K562 (cell line): ENCODE data around the gene CAMK2G. TPM values are rescaled to one million over a fixed set of nuclear protein-coding genes. Genes with fewer than 3 reads are reported as not detected.
A peak's percentile ranks its signal among the peaks of the same experiment; 100 is the strongest.

Experiments
- ATF2 ChIP-seq: sonication (generic); formaldehyde crosslinking; IDR thresholded peaks from 2 replicates; pipeline ENCODE4 v1.8.1; 2022; ENCODE audit warnings: missing genetic modification reagents
- DACH1 ChIP-seq: fragments of 450-650 bp; IDR thresholded peaks from 2 replicates; pipeline ENCODE4 v1.6.1; 2018; ENCODE audit not compliant: partially characterized antibody
- DIDO1 ChIP-seq: fragments of 450-650 bp; IDR thresholded peaks from 2 replicates; pipeline ENCODE4 v1.6.1; 2016; ENCODE audit warnings: low read depth, missing biosample characterization, missing genetic modification characterization
- E2F6 ChIP-seq, 2 experiments: IDR thresholded peaks; 2 replicates each; pipeline ENCODE4 v1.6.1; 2011; ENCODE audit warnings: borderline replicate concordance in 1 of 2, control low read depth in 1 of 2, low read depth in 1 of 2, low read length in 1 of 2, mild to moderate bottlenecking in 1 of 2, mixed read lengths in 1 of 2, moderate library complexity in 1 of 2; ENCODE audit not compliant: insufficient read depth in 1 of 2, insufficient read length in 1 of 2, poor library complexity in 1 of 2, severe bottlenecking in 1 of 2; ENCODE audit errors: extremely low read depth in 1 of 2
- EP400 ChIP-seq: fragments of 450-650 bp; IDR thresholded peaks from 2 replicates; pipeline ENCODE4 v1.6.1; 2017; ENCODE audit warnings: antibody characterized with exemption, mild to moderate bottlenecking, moderate library complexity
- ETV5 ChIP-seq: sonication (generic); formaldehyde crosslinking; IDR thresholded peaks from 2 replicates; pipeline ENCODE4 v1.4.0; 2020; ENCODE audit warnings: low read depth, mild to moderate bottlenecking, missing genetic modification reagents
- EZH2 ChIP-seq: IDR thresholded peaks from 2 replicates; pipeline ENCODE4 v1.6.1; 2012; ENCODE audit warnings: low read depth, mild to moderate bottlenecking, inconsistent platforms, low read length, borderline replicate concordance
- HMG20B ChIP-seq: fragments of 250-450 bp; sonication (Bioruptor Pico); IDR thresholded peaks from 2 replicates; pipeline ENCODE4 v1.5.0; 2021; ENCODE audit warnings: mild to moderate bottlenecking
- MBD2 ChIP-seq: sonication (generic); IDR thresholded peaks from 2 replicates; pipeline ENCODE4 v1.6.1; 2016; ENCODE audit warnings: low read depth, borderline replicate concordance
- MEIS2 ChIP-seq: fragments of 450-650 bp; IDR thresholded peaks from 2 replicates; pipeline ENCODE4 v1.6.1; 2014; ENCODE audit warnings: mild to moderate bottlenecking; ENCODE audit not compliant: partially characterized antibody
- NCOR1 ChIP-seq: fragments of 450-650 bp; IDR thresholded peaks from 2 replicates; pipeline ENCODE4 v1.6.1; 2016; ENCODE audit warnings: mild to moderate bottlenecking, moderate library complexity
- NFXL1 ChIP-seq: fragments of 450-650 bp; formaldehyde crosslinking; IDR thresholded peaks from 2 replicates; pipeline ENCODE4 v1.4.0; 2021; ENCODE audit warnings: mild to moderate bottlenecking
- RB1 ChIP-seq: fragments of 450-650 bp; IDR thresholded peaks from 2 replicates; pipeline ENCODE4 v1.6.1; 2017; ENCODE audit warnings: low read depth, mild to moderate bottlenecking
- RHOXF2B ChIP-seq: fragments of 250-450 bp; sonication (Bioruptor Pico); conservative IDR thresholded peaks from 2 replicates; pipeline ENCODE4 v1.5.1; 2021
- SAFB ChIP-seq: fragments of 200-400 bp; formaldehyde crosslinking; IDR thresholded peaks from 2 replicates; pipeline ENCODE4 v1.6.1; 2017; ENCODE audit warnings: low read depth, low read length, borderline replicate concordance
- TAF1 ChIP-seq: IDR thresholded peaks from 2 replicates; pipeline ENCODE4 v1.6.1; 2011; ENCODE audit warnings: mild to moderate bottlenecking, low read length, moderate library complexity; ENCODE audit not compliant: insufficient read depth, control insufficient read depth, severe bottlenecking; ENCODE audit errors: extremely low read depth
- TAL1 ChIP-seq: fragments of 450-650 bp; IDR thresholded peaks from 2 replicates; pipeline ENCODE4 v1.6.1; 2016; ENCODE audit warnings: mild to moderate bottlenecking
- ZFP30 ChIP-seq: fragments of 250-450 bp; sonication (Bioruptor Pico); IDR thresholded peaks from 2 replicates; pipeline ENCODE4 v1.8.0; 2022; ENCODE audit warnings: moderate library complexity, mild to moderate bottlenecking, inconsistent platforms, borderline replicate concordance
- polyA plus RNA-seq, 8 experiments: library from polyadenylated mRNA; depleted of rRNA in 4 of 8; stranded (reverse) in 5 of 8; unstranded in 3 of 8; fragments of >200 nt; fragmentation: Nextera tagmentation in 2 of 8; fragmentation: Illumina TruSeq in 1 of 8; extraction: Ambion mirVana in 2 of 8; extraction: Trizol in 1 of 8; gene quantifications; 2 replicates each; pipeline versions ENCODE4 v1.2.1 to v1.2.3, GENCODE V29; 2011 to 2014; ENCODE audit warnings: inconsistent platforms in 1 of 8, missing spikeins in 1 of 8
- total RNA-seq, 7 experiments: library from RNA; depleted of rRNA in 6 of 7; stranded (reverse); fragments of >200 nt in 6 of 7; fragmentation: Illumina TruSeq in 2 of 7; extraction: Trizol in 2 of 7; gene quantifications; 2 replicates each; pipeline versions ENCODE4 v1.2.1 to v1.2.3, GENCODE V29; 2011 to 2021; ENCODE audit warnings: low replicate concordance in 1 of 7
- TF ChIP-seq, protein P1 (sequence below): fragments of 450-650 bp; IDR thresholded peaks from 2 replicates; pipeline ENCODE4 v1.6.1; 2018; ENCODE audit warnings: mild to moderate bottlenecking, low read depth; ENCODE audit not compliant: partially characterized antibody
- TF ChIP-seq, protein P2 (sequence below): fragments of 250-450 bp; sonication (Bioruptor Pico); IDR thresholded peaks from 2 replicates; pipeline ENCODE4 v1.5.0; 2020; ENCODE audit warnings: mild to moderate bottlenecking
- TF ChIP-seq, protein P3 (sequence below): fragments of 250-450 bp; sonication (Bioruptor Pico); IDR thresholded peaks from 2 replicates; pipeline ENCODE4 v1.4.0; 2020

The CAMK2G gene
- total and polyA plus RNA-seq, 9 of the 15 experiments (the other 6 are each of a cell fraction or from before 2014, with no cell fraction given): 9.0 to 37.9 (median 32.6) TPM

DNA sequence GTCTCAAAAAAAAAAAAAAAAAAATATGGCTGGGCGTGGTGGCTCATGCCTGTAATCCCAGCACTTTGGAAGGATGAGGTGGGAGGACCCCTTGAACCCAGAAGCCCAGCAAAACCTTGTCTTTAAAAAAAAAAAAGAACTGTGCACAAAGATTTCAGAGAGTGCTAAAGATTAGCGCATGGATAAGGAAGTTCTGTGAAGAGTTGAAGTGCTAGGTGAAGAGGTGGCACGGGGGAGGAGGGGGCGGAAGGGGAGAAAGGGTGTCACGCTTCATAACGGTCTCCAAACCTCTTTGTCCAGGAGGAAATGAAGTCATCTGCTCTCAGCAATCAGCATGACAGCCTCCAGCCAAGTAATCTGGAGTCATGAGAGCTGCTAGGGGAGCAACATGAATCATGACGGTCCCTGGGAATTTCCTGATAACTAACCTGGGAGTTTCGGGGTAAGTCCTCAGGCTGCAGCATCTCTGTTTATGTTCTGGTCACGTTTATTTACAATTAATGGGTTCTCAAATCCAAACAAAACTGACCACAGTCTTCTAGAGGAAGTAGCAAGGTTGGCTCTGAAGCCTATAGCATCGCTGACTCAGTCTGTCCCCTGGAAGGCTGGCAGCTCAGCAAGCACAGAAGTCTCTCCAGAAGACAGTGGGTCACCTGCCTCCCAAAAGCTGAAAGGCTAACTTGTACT lies 34.6 kb upstream of the CAMK2G start (continued):
- TF ChIP-seq ATF2 (CRISPR knock-in tag) (no peak), TAF1 (peak; percentile 36), HMG20B (CRISPR knock-in tag) (no peak), MBD2 (no peak), EP400 (peak; percentile 78), RHOXF2B (CRISPR knock-in tag) (no peak), TAL1 (peak; percentile 44; the same call in 1 of the 2 replicates), ETV5 (CRISPR knock-in tag) (peak; percentile 81; the same call in 1 of the 2 replicates), DACH1 (no peak), EZH2 (no peak), ZFP30 (CRISPR knock-in tag) (no peak), E2F6 (IDR thresholded peaks at IDR 0.05; ENCODE audit: borderline replicate concordance in 1 of 2, extremely low read depth in 1 of 2, insufficient read depth in 1 of 2, insufficient read length in 1 of 2, low read depth in 1 of 2, low read length in 1 of 2, poor library complexity in 1 of 2, severe bottlenecking in 1 of 2) (peak in 1 of 2 experiments; percentile 57), RB1 (no peak), SAFB (no peak), MEIS2 (peak; percentile 93), NFXL1 (CRISPR knock-in tag) (no peak), DIDO1 (tag) (no peak), NCOR1 (peak; percentile 51; the same call in 1 of the 2 replicates)
- TF ChIP-seq, protein P1, sequence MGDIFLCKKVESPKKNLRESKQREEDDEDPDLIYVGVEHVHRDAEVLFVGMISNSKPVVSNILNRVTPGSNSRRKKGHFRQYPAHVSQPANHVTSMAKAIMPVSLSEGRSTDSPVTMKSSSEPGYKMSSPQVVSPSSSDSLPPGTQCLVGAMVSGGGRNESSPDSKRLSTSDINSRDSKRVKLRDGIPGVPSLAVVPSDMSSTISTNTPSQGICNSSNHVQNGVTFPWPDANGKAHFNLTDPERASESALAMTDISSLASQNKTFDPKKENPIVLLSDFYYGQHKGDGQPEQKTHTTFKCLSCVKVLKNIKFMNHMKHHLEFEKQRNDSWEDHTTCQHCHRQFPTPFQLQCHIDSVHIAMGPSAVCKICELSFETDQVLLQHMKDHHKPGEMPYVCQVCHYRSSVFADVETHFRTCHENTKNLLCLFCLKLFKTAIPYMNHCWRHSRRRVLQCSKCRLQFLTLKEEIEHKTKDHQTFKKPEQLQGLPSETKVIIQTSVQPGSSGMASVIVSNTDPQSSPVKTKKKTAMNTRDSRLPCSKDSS: peak; percentile 16
- TF ChIP-seq, protein P2, sequence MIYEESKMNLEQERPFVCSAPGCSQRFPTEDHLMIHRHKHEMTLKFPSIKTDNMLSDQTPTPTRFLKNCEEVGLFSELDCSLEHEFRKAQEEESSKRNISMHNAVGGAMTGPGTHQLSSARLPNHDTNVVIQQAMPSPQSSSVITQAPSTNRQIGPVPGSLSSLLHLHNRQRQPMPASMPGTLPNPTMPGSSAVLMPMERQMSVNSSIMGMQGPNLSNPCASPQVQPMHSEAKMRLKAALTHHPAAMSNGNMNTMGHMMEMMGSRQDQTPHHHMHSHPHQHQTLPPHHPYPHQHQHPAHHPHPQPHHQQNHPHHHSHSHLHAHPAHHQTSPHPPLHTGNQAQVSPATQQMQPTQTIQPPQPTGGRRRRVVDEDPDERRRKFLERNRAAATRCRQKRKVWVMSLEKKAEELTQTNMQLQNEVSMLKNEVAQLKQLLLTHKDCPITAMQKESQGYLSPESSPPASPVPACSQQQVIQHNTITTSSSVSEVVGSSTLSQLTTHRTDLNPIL (CRISPR knock-in tag): no peak
- TF ChIP-seq, protein P3, sequence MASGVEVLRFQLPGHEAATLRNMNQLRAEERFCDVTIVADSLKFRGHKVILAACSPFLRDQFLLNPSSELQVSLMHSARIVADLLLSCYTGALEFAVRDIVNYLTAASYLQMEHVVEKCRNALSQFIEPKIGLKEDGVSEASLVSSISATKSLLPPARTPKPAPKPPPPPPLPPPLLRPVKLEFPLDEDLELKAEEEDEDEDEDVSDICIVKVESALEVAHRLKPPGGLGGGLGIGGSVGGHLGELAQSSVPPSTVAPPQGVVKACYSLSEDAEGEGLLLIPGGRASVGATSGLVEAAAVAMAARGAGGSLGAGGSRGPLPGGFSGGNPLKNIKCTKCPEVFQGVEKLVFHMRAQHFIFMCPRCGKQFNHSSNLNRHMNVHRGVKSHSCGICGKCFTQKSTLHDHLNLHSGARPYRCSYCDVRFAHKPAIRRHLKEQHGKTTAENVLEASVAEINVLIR (CRISPR knock-in tag): no peak
